Breast epithelium (tissue), 4 donors: ENCODE data around the gene TMEM117. TPM values are rescaled to one million over a fixed set of nuclear protein-coding genes. Genes with fewer than 3 reads are reported as not detected.

Experiments
- DNase-seq, 2 donors: peaks; one replicate each; pipeline ENCODE4 v3.0.0-alpha.2; 2019; ENCODE audit warnings: low spot score in 2 of 2
- H3K27ac ChIP-seq, 2 donors: fragments of 200-600 bp; sonication (generic) in 1 of 2; one replicate each; pipeline ENCODE4 v1.5.1; 2016 to 2019; ENCODE audit warnings: mild to moderate bottlenecking in 1 of 2
- H3K27me3 ChIP-seq, 2 donors: fragments of 200-600 bp; sonication (generic) in 1 of 2; one replicate each; pipeline versions ENCODE4 v1.5.1 to v1.6.0; 2017 to 2019; ENCODE audit warnings: control low read depth in 1 of 2, mild to moderate bottlenecking in 1 of 2
- H3K36me3 ChIP-seq: fragments of 200-600 bp; one replicate; pipeline ENCODE4 v1.5.1; 2019
- H3K4me1 ChIP-seq, 2 donors: fragments of 200-600 bp; sonication (generic); one replicate each; pipeline ENCODE4 v1.5.1; 2016 to 2019; ENCODE audit warnings: control low read depth in 1 of 2
- H3K4me3 ChIP-seq, 3 donors: fragments of 200-600 bp; sonication (generic); 1 replicate in 2 of 3; 2 replicates in 1 of 3; pipeline ENCODE4 v1.5.1; 2016 to 2019; ENCODE audit warnings: mild to moderate bottlenecking in 3 of 3, moderate library complexity in 2 of 3
- H3K9me3 ChIP-seq, 2 donors: fragments of 200-600 bp; sonication (generic) in 1 of 2; one replicate each; pipeline ENCODE4 v1.5.1; 2016 to 2019; ENCODE audit warnings: control low read depth in 1 of 2
- CTCF ChIP-seq, 3 donors: fragments of 450-650 bp; IDR thresholded peaks; one replicate each; pipeline ENCODE4 v1.5.1; 2016 to 2017; ENCODE audit warnings: antibody characterized with exemption in 3 of 3, mild to moderate bottlenecking in 3 of 3, moderate library complexity in 3 of 3
- POLR2A ChIP-seq: fragments of 450-650 bp; IDR thresholded peaks from one replicate; pipeline ENCODE4 v1.6.1; 2016; ENCODE audit warnings: antibody characterized with exemption, mild to moderate bottlenecking, moderate library complexity
- POLR2AphosphoS5 ChIP-seq, 3 donors: sonication (generic); formaldehyde crosslinking; IDR thresholded peaks; one replicate each; pipeline ENCODE4 v1.6.1; 2017; ENCODE audit warnings: antibody characterized with exemption in 3 of 3
- intact Hi-C: fragments of 100-400 bp; cut with DNase I; formaldehyde crosslinking; loops from one replicate; pipeline ENCODE4 v1.15.1; 2023; ENCODE audit warnings: low total_unique reads
- total RNA-seq, 3 donors: library from RNA; depleted of rRNA; stranded (reverse); fragments of >200 nt; gene quantifications; one replicate each; pipeline ENCODE4 v1.1.0, GENCODE V29; 2016

Gene TMEM117
- total RNA-seq, 3 donors from 2014 or later: 6.1 to 17.1 (median 7.2) TPM

- Histone ChIP-seq H3K4me3 (no peak overlapping the region), H3K27me3 (no peaks in the 10 kb centered on the region), H3K9me3 (no peaks in the 10 kb centered on the region), H3K36me3 (no peaks in the 10 kb centered on the region), H3K27ac (no peak overlapping the region), H3K4me1 (no peaks in the 10 kb centered on the region)
- no peak for DNase-seq
- intact Hi-C loops: no loop called here
- TF ChIP-seq POLR2AphosphoS5 (IDR thresholded peaks at IDR 0.05): no peak
- TF ChIP-seq CTCF (IDR thresholded peaks at IDR 0.05): no peak
- TF ChIP-seq POLR2A: no peak
Observed at GRCh38 chr12:43945983-43946382, 110.1 kb downstream of the TMEM117 start.

DNA sequence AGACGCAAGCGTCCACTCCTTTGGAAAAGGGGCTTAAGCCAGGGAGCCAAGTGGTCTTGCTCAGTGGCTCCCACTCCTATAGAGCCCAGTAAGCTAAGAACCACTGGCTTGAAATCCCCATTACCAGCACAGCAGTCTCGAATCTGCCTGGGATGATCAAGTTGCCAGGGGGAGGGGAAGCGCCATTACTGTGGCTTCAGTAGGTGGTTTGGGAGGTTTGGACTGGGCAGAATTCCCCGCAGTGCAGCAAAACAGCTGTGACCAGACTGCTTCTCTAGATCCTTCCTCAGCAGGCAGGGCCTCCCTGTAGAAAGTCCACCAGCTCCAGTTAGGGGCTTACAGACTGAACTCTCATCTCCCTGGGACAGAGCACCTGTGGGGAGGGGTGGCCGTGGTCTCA is 115.4 kb downstream of the TMEM117 start:
- Histone ChIP-seq H3K27ac (no peak overlapping the region), H3K27me3 (no peaks in the 10 kb centered on the region), H3K4me1 (no peaks in the 10 kb centered on the region), H3K36me3 (no peaks in the 10 kb centered on the region), H3K4me3 (no peak overlapping the region), H3K9me3 (no peaks in the 10 kb centered on the region)
- intact Hi-C loops: no loop called here
- TF ChIP-seq POLR2A (no peak), CTCF (IDR thresholded peaks at IDR 0.05) (no peak), POLR2AphosphoS5 (IDR thresholded peaks at IDR 0.05) (no peak)
- no peak for DNase-seq

GRCh38 chr12:43957732-43958372 is 122.0 kb downstream of the TMEM117 start:
- DNase-seq: no peak
- Histone ChIP-seq H3K36me3 (no peaks in the 10 kb centered on the region), H3K27ac (no peak overlapping the region), H3K4me1 (no peaks in the 10 kb centered on the region), H3K4me3 (no peak overlapping the region), H3K27me3 (no peaks in the 10 kb centered on the region), H3K9me3 (no peaks in the 10 kb centered on the region)
- intact Hi-C loops: no loop called here
- TF ChIP-seq CTCF (IDR thresholded peaks at IDR 0.05) (peak in 1 of 3 donors; percentile 36), POLR2AphosphoS5 (IDR thresholded peaks at IDR 0.05) (no peak), POLR2A (no peak)

DNA sequence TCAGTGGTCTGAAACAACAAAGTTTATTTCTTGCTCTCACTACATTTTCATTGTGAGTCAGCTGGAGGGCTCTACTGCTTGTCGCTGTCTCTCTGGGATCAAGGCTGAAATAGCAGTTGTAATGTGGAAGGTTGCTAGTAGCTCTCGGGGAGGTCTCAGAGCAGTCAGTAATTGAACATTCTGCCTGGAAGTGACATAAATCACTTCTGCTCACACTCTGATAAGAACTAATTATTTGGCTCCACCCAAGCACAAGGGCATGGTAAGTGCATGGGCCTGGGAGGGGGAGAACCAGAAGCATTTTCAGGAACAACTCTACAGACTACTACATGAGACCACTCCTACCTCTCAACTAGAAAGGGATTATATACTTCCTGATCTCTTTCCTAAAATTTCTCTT is 128.2 kb downstream of the TMEM117 start:
- intact Hi-C loops: no loop called here
- Histone ChIP-seq H3K4me1 (no peaks in the 10 kb centered on the region), H3K36me3 (no peaks in the 10 kb centered on the region), H3K9me3 (no peaks in the 10 kb centered on the region), H3K4me3 (no peak overlapping the region), H3K27ac (no peak overlapping the region), H3K27me3 (no peaks in the 10 kb centered on the region)
- TF ChIP-seq POLR2AphosphoS5 (IDR thresholded peaks at IDR 0.05) (no peak), POLR2A (no peak), CTCF (IDR thresholded peaks at IDR 0.05) (no peak)
- DNase-seq: no peak

DNA sequence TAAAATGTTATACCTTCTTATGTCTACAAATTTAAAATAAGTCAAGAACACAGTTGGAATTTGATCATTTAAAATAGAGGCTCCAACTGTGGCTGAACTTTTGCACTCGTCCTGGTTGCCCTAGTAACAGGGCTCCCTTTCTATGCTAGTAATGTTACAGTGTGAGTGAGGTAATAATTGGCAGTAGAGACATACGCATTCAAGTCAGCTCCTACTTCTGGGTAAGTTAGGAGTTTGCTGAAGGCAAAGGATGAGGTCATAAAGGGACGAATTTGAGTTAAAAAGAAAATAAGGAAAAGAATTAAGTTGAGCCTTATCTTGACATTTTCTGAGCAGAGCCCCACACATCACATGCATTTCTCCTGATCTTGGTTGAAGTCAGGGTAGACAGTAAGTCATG is 129.1 kb downstream of the TMEM117 start:
- H3K4me1 ChIP-seq: no peaks in the 10 kb centered on the region
- no peak overlapping the region for H3K27ac ChIP-seq
- TF ChIP-seq POLR2A (no peak), CTCF (IDR thresholded peaks at IDR 0.05) (no peak), POLR2AphosphoS5 (IDR thresholded peaks at IDR 0.05) (no peak)
- H3K9me3 ChIP-seq: no peaks in the 10 kb centered on the region
- H3K36me3 ChIP-seq: no peaks in the 10 kb centered on the region
- no peak overlapping the region for H3K4me3 ChIP-seq
- no peaks in the 10 kb centered on the region for H3K27me3 ChIP-seq
- intact Hi-C loops: no loop called here
- DNase-seq: no peak
